Activated CD8-positive, alpha-beta T cell treated with anti-CD3 and anti-CD28 coated beads for 36 hours (primary cell): Measurements from ENCODE around the gene BEX3. TPM values are rescaled to one million over a fixed set of nuclear protein-coding genes. Genes with fewer than 3 reads are reported as not detected.
A peak's percentile ranks its signal among the peaks of the same experiment; 100 is the strongest.
"Not testable (repeated sequence)": the region's sequence is repeated elsewhere in the genome, so short reads cannot be mapped to it uniquely, and the experiment has no call there.

Experiments
- ATAC-seq: fragments of 200-7000 bp; cut with Tn5 transposase; one replicate; pipeline ENCODE4 v1.10.0; 2021; ENCODE audit warnings: mild to moderate bottlenecking, moderate library complexity
- CTCF ChIA-PET: fragments of 350-600 bp; sonication (Branson Sonifier 250); formaldehyde crosslinking; loops from one replicate; lab custom pipeline; 2021; ENCODE audit warnings: antibody characterized with exemption; lab: Charles Lee
- POLR2A ChIA-PET: fragments of 350-600 bp; sonication (Branson Sonifier 250); formaldehyde crosslinking; loops from one replicate; lab custom pipeline; 2021; ENCODE audit warnings: antibody characterized with exemption; lab: Charles Lee
- DNase-seq: peaks from one replicate; pipeline ENCODE4 v3.0.0-alpha.2; 2020
- H3K27ac Mint-ChIP-seq: one replicate; pipeline ENCODE4 v1.8.0; 2021; ENCODE audit warnings: mild to moderate bottlenecking, mixed read lengths
- H3K27me3 Mint-ChIP-seq: one replicate; pipeline ENCODE4 v1.8.0; 2021; ENCODE audit warnings: mixed read lengths
- H3K36me3 Mint-ChIP-seq: one replicate; pipeline ENCODE4 v1.8.0; 2021; ENCODE audit warnings: low read depth, mixed read lengths
- H3K4me1 Mint-ChIP-seq: one replicate; pipeline ENCODE4 v1.8.0; 2021; ENCODE audit warnings: low read depth, mixed read lengths
- H3K4me3 Mint-ChIP-seq: one replicate; pipeline ENCODE4 v1.8.0; 2021; ENCODE audit warnings: mild to moderate bottlenecking, moderate library complexity, mixed read lengths
- H3K9me3 Mint-ChIP-seq: one replicate; pipeline ENCODE4 v1.8.0; 2021; ENCODE audit warnings: mixed read lengths
- CTCF ChIP-seq: fragments of 200-600 bp; IDR thresholded peaks from one replicate; pipeline ENCODE4 v1.8.0; 2022; ENCODE audit warnings: antibody characterized with exemption, mild to moderate bottlenecking
- intact Hi-C: fragments of 100-400 bp; cut with micrococcal nuclease; formaldehyde crosslinking; loops from one replicate; pipeline ENCODE4 v1.10.0; 2022
- total RNA-seq, 2 experiments: library from RNA; stranded (reverse); gene quantifications; one replicate each; pipeline ENCODE4 v1.2.3, GENCODE V29; 2021

BEX3 gene
- total RNA-seq, 2 experiments from 2014 or later, result 30.8 to 35.1 TPM

DNA sequence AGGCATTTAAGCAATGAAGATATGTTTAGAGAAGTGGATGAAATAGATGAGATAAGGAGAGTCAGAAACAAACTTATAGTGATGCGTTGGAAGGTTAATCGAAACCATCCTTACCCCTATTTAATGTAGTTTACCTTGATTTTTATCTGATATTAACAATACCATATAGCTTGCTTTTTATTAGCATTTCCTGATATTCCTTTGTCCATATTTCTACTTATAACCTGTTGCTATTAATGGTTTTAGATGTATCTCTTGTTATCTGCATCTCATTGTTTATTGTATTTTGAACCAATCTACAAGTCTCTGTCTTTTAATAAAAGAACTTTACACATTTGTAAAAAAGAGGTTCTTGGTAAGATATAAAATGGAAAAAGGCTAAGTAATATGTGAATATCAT lies 18.5 kb upstream of the BEX3 start:
- POLR2A ChIA-PET, result no interaction called here
- CTCF ChIA-PET, result no interaction called here
- intact Hi-C loops, result no loop called here

GRCh38 chrX:103359605-103360004 lies 16.7 kb upstream of the BEX3 start:
- CTCF ChIA-PET, DNase-seq, H3K27ac Mint-ChIP-seq, H3K4me3 Mint-ChIP-seq, intact Hi-C loops, H3K27me3 Mint-ChIP-seq, H3K4me1 Mint-ChIP-seq, POLR2A ChIA-PET, H3K9me3 Mint-ChIP-seq, ATAC-seq, H3K36me3 Mint-ChIP-seq: not testable (repeated sequence)

More for the DNA sequence above, 18.5 kb upstream of the BEX3 start:
- DNase-seq (no peak), ATAC-seq (no peak)
- no peaks in the 10 kb centered on the region for H3K27me3 Mint-ChIP-seq
- peaks cover 3% of the 10 kb centered on the region for H3K36me3 Mint-ChIP-seq
- H3K9me3 Mint-ChIP-seq, result no peaks in the 10 kb centered on the region
- no peak overlapping the region for H3K27ac Mint-ChIP-seq
- H3K4me3 Mint-ChIP-seq, result peak overlapping the region; percentile 24
- H3K4me1 Mint-ChIP-seq, result peaks cover 2% of the 10 kb centered on the region
- no peak for TF ChIP-seq CTCF

- intact Hi-C loops, result no loop called here
- DNase-seq (no peak), ATAC-seq (no peak)
- H3K36me3 Mint-ChIP-seq, result peaks cover 3% of the 10 kb centered on the region
- no peak overlapping the region for H3K27ac Mint-ChIP-seq
- no peaks in the 10 kb centered on the region for H3K9me3 Mint-ChIP-seq
- peaks cover 2% of the 10 kb centered on the region for H3K4me1 Mint-ChIP-seq
- POLR2A ChIA-PET, result no interaction called here
- no peaks in the 10 kb centered on the region for H3K27me3 Mint-ChIP-seq
- TF ChIP-seq CTCF, result no peak
- CTCF ChIA-PET, result no interaction called here
- H3K4me3 Mint-ChIP-seq, result no peak overlapping the region
Measured at GRCh38 chrX:103360092-103360491, 16.2 kb upstream of the BEX3 start.

- DNase-seq, result no peak
- ChIA-PET CTCF (interaction anchor here (1.1 kb wide), 1 partner anchor 103 kb away, joined by 4 read pairs; no protein-coding TSS in a partner anchor), POLR2A (no interaction called here)
- peaks cover 3% of the 10 kb centered on the region for H3K36me3 Mint-ChIP-seq
- H3K4me1 Mint-ChIP-seq, result peaks cover 2% of the 10 kb centered on the region
- no peak overlapping the region for H3K4me3 Mint-ChIP-seq
- no peaks in the 10 kb centered on the region for H3K9me3 Mint-ChIP-seq
- no peak for ATAC-seq
- no peaks in the 10 kb centered on the region for H3K27me3 Mint-ChIP-seq
- no peak for TF ChIP-seq CTCF
- intact Hi-C loops, result no loop called here
- H3K27ac Mint-ChIP-seq, result no peak overlapping the region
Measured at GRCh38 chrX:103360916-103361315, 15.4 kb upstream of the BEX3 start.

DNA sequence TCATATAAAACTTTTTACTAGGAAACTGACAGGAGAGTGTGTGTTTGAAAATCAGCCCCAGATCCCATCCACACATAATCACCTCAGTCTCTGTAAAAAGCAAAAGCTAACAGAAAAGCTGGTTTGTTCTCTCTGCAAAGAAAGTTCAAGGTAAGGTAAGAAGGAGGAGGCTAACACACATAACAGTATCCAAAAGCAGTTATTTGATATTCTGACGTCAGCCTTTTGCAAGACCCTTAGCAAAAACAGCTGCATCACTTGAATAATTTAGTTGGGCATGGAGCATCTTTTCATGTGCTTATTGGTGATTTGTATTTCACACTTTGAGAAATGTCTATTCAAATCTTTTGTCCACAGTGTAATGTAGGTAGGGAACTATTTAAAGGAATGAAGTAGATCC lies 14.5 kb upstream of the BEX3 start:
- TF ChIP-seq CTCF, result no peak
- peaks cover 3% of the 10 kb centered on the region for H3K36me3 Mint-ChIP-seq
- H3K9me3 Mint-ChIP-seq, result no peaks in the 10 kb centered on the region
- no peaks in the 10 kb centered on the region for H3K4me1 Mint-ChIP-seq
- POLR2A ChIA-PET, result no interaction called here
- intact Hi-C loops, result no loop called here
- ATAC-seq (no peak), DNase-seq (no peak)
- H3K27ac Mint-ChIP-seq, result no peak overlapping the region
- no peak overlapping the region for H3K4me3 Mint-ChIP-seq
- no peaks in the 10 kb centered on the region for H3K27me3 Mint-ChIP-seq
- CTCF ChIA-PET, result interaction anchor here (1.1 kb wide), 1 partner anchor 102 kb away, joined by 4 read pairs; no protein-coding TSS in a partner anchor

- POLR2A ChIA-PET, result no interaction called here
- CTCF ChIA-PET, result no interaction called here
- DNase-seq (no peak), ATAC-seq (no peak)
- TF ChIP-seq CTCF, result no peak
- no peaks in the 10 kb centered on the region for H3K4me1 Mint-ChIP-seq
- peaks cover 3% of the 10 kb centered on the region for H3K36me3 Mint-ChIP-seq
- H3K9me3 Mint-ChIP-seq, result no peaks in the 10 kb centered on the region
- H3K27me3 Mint-ChIP-seq, result no peaks in the 10 kb centered on the region
- H3K4me3 Mint-ChIP-seq, result no peak overlapping the region
- intact Hi-C loops, result no loop called here
- no peak overlapping the region for H3K27ac Mint-ChIP-seq
Measured at GRCh38 chrX:103362474-103362873, 13.9 kb upstream of the BEX3 start.
